Measurements from ENCODE around the gene C17orf107.

DNA sequence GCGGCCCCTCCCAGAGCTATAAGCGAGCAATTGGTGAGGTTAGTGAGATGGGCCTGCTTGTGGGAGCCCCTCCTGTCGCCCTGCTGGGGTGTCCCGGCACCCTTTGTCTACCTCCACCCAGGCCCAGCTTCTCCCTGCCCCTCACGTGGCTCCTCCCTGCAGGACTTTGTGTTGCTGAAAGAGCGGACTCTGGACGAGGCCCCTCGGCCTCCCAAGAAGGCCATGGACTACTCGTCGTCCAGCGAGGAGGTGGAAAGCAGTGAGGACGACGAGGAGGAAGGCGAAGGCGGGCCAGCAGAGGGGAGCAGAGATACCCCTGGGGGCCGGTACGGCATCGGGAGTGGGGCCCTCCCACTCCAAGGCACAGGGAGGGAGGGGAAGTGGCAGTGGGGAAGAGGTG lies 6.1 kb upstream of the C17orf107 start:
- TF ChIP-seq, protein P1, sequence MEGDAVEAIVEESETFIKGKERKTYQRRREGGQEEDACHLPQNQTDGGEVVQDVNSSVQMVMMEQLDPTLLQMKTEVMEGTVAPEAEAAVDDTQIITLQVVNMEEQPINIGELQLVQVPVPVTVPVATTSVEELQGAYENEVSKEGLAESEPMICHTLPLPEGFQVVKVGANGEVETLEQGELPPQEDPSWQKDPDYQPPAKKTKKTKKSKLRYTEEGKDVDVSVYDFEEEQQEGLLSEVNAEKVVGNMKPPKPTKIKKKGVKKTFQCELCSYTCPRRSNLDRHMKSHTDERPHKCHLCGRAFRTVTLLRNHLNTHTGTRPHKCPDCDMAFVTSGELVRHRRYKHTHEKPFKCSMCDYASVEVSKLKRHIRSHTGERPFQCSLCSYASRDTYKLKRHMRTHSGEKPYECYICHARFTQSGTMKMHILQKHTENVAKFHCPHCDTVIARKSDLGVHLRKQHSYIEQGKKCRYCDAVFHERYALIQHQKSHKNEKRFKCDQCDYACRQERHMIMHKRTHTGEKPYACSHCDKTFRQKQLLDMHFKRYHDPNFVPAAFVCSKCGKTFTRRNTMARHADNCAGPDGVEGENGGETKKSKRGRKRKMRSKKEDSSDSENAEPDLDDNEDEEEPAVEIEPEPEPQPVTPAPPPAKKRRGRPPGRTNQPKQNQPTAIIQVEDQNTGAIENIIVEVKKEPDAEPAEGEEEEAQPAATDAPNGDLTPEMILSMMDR (IDR thresholded peaks at IDR 0.05; ENCODE audit: insufficient read depth, low read length): no peak
- TF ChIP-seq, protein P2, sequence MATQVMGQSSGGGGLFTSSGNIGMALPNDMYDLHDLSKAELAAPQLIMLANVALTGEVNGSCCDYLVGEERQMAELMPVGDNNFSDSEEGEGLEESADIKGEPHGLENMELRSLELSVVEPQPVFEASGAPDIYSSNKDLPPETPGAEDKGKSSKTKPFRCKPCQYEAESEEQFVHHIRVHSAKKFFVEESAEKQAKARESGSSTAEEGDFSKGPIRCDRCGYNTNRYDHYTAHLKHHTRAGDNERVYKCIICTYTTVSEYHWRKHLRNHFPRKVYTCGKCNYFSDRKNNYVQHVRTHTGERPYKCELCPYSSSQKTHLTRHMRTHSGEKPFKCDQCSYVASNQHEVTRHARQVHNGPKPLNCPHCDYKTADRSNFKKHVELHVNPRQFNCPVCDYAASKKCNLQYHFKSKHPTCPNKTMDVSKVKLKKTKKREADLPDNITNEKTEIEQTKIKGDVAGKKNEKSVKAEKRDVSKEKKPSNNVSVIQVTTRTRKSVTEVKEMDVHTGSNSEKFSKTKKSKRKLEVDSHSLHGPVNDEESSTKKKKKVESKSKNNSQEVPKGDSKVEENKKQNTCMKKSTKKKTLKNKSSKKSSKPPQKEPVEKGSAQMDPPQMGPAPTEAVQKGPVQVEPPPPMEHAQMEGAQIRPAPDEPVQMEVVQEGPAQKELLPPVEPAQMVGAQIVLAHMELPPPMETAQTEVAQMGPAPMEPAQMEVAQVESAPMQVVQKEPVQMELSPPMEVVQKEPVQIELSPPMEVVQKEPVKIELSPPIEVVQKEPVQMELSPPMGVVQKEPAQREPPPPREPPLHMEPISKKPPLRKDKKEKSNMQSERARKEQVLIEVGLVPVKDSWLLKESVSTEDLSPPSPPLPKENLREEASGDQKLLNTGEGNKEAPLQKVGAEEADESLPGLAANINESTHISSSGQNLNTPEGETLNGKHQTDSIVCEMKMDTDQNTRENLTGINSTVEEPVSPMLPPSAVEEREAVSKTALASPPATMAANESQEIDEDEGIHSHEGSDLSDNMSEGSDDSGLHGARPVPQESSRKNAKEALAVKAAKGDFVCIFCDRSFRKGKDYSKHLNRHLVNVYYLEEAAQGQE (IDR thresholded peaks at IDR 0.05; ENCODE audit: insufficient replicate concordance, low read depth): no peak
- no peak for TF ChIP-seq POLR2AphosphoS5 (IDR thresholded peaks at IDR 0.05; ENCODE audit: low read depth)
- no peak for TF ChIP-seq GABPA (IDR thresholded peaks at IDR 0.05; ENCODE audit: low read depth)

All from HL-60 (cell line).